D721Med (cell line): ENCODE data around the gene CDC5L.
A peak's percentile ranks its signal among the peaks of the same experiment; 100 is the strongest.

ENCODE experiments used
- DNase-seq: peaks from one replicate; pipeline ENCODE4 v3.0.0; 2011; ENCODE audit warnings: low spot score; ENCODE audit not compliant: insufficient read length
- FAIRE-seq: peaks from 2 replicates; lab custom pipeline; 2011; peaks lifted over from hg19 to GRCh38; lab: Jason Lieb, UNC
- TF ChIP-seq, protein P1 (sequence below): IDR thresholded peaks from 2 replicates; pipeline ENCODE4 v1.5.1; 2012; ENCODE audit warnings: mild to moderate bottlenecking, control low read depth; ENCODE audit not compliant: insufficient read depth; ENCODE audit errors: missing control alignments

The CDC5L gene

DNA sequence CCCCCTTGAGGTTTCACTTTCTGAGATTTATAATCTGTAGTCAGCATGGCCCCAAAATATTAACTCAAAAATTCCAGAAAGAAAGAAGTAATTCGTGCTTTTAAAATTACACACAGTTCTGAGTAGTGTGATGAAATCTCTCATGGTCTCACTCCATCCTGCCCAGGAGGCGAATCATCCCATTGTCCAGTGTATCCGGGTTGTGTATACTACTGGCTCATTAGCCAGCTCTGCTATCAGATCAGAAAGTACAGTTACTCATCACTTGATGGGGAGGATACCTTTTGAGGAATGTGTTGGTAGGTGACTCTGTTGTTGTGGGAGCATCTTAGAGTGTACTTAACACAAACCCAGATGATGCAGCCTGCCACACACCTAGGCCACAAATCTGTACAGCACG, 65.2 kb downstream of the CDC5L start:
- no peak for DNase-seq
- no peak for FAIRE-seq

GRCh38 chr6:44453146-44453545, 65.6 kb downstream of the CDC5L start:
- TF ChIP-seq, protein P1, sequence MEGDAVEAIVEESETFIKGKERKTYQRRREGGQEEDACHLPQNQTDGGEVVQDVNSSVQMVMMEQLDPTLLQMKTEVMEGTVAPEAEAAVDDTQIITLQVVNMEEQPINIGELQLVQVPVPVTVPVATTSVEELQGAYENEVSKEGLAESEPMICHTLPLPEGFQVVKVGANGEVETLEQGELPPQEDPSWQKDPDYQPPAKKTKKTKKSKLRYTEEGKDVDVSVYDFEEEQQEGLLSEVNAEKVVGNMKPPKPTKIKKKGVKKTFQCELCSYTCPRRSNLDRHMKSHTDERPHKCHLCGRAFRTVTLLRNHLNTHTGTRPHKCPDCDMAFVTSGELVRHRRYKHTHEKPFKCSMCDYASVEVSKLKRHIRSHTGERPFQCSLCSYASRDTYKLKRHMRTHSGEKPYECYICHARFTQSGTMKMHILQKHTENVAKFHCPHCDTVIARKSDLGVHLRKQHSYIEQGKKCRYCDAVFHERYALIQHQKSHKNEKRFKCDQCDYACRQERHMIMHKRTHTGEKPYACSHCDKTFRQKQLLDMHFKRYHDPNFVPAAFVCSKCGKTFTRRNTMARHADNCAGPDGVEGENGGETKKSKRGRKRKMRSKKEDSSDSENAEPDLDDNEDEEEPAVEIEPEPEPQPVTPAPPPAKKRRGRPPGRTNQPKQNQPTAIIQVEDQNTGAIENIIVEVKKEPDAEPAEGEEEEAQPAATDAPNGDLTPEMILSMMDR, result no peak
- DNase-seq (no peak), FAIRE-seq (no peak)

More for the DNA sequence above, 65.2 kb downstream of the CDC5L start:
- TF ChIP-seq, protein P1, result no peak

DNA sequence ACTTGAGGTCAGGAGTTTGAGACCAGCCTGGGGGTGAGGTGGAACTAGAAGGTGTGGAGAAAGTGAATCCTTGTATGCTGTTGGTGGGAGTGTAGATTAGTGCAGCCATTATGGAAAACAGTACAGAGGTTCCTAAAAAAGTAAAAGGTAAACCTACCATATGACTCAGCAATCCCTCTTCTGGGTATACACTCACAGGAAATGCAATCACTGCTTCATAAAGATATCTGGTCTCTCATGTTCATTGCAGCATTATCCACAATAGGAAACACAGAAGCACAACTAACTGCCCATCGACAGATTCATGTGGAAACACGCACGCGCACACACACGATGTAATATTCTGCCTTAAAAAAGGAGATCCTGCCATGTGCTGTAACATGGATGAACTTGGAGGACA, 66.7 kb downstream of the CDC5L start:
- TF ChIP-seq, protein P1, result no peak
- DNase-seq, result no peak
- FAIRE-seq, result no peak

GRCh38 chr6:44456070-44456965, 68.8 kb downstream of the CDC5L start:
- DNase-seq, result no peak
- FAIRE-seq, result no peak
- TF ChIP-seq, protein P1, result peak; percentile 86

GRCh38 chr6:44456966-44457292, 69.4 kb downstream of the CDC5L start:
- DNase-seq (no peak), FAIRE-seq (no peak)
- TF ChIP-seq, protein P1, result no peak

- FAIRE-seq (no peak), DNase-seq (no peak)
- TF ChIP-seq, protein P1, result no peak
Observed at GRCh38 chr6:44457596-44457995, 70.1 kb downstream of the CDC5L start.

DNA sequence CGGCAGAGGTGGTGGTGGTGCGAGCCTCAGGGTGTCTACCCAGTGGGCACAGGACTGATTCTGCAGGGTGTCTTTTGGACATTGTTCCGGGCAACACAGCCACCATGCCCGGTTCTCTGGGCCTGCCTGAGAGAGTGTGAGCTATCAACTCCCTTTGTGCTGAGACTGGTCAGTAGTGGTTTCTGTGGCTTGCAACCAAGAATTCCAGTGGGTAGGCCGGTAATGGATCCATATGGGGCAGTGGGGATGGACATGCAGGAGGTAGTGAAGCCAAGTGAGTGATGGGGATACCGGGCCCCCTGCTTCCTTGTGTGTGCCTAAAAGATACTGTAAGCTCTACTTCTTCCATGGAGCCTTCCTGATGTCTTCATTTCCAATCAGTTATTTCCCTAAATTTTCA, 71.0 kb downstream of the CDC5L start:
- TF ChIP-seq, protein P1, result no peak
- DNase-seq, result no peak
- no peak for FAIRE-seq
